Fibroblast of skin of left quadriceps (primary cell): ENCODE measurements around the gene MAGI1.
"Not testable (repeated sequence)": the region's sequence is repeated elsewhere in the genome, so short reads cannot be mapped to it uniquely, and the experiment has no call there.

Experiments
- DNase-seq, 2 experiments: peaks; one replicate each; pipeline ENCODE4 v3.0.0-alpha.2; 2013; ENCODE audit warnings: low read depth in 2 of 2

Gene MAGI1

GRCh38 chr3:65752636-65753035 is 286.1 kb downstream of the MAGI1 start:
- no peak for DNase-seq

GRCh38 chr3:65751123-65751700 is 287.5 kb downstream of the MAGI1 start:
- no peak for DNase-seq

GRCh38 chr3:65749066-65749465 is 289.7 kb downstream of the MAGI1 start:
- DNase-seq: no peak

DNA sequence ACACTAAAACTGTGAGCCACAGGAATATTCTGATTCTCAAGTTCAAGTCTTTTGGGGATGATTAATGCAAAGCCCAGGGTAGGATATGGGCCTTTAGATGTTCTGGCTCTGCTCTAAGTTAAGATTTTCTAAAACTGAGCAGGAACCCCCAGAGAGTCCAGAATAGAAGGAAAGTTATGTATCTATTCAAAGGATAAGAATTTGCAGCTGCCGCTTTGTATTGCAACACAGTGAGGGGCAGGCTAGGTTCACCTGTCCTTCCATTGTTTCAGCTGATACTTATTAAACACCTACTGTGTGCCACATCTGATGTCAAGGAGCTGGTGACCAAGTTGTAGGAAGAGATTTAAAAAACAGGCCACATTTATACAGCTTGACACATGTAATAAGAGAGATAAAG is 290.4 kb downstream of the MAGI1 start:
- DNase-seq: no peak

GRCh38 chr3:65746848-65747247 is 291.9 kb downstream of the MAGI1 start:
- DNase-seq: no peak

DNA sequence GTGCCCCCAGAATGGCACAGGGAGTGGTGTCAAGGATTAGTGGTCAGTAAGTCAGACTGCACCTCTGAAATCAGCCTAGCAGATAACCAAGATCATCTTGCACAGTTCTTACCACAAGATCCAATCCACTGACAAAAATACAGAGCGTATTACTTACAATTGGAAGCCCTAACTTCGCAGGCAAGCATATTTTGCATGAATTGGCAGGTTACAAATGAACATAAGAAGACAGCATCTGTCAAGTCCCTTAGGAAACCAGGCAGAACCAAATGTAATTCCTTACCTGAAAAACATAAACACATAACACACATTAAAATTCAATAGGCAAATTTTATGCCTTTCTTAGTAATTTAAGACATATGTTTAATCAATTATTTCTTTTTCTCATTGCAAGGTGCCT is 293.4 kb downstream of the MAGI1 start:
- no peak for DNase-seq

GRCh38 chr3:65742914-65743313 is 295.8 kb downstream of the MAGI1 start:
- DNase-seq: no peak

DNA sequence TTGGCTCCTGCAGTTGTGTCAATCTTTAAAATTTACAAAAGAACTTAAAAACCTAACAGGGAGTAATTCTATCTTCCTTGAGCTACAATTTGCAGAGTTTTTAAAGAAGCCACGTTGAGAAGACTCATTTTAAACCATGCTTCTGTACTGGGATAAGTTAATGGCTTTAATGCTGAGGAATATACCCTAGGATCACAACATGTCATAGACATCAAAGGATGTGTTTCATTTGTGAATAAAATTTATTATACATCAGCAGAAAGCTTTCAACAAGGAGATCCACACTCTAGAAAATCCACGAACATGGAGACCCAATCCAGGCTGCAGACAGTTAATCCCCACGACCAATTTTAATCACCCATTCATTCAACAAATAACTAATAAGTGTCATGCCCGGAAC is 297.2 kb downstream of the MAGI1 start:
- DNase-seq: no peak

DNA sequence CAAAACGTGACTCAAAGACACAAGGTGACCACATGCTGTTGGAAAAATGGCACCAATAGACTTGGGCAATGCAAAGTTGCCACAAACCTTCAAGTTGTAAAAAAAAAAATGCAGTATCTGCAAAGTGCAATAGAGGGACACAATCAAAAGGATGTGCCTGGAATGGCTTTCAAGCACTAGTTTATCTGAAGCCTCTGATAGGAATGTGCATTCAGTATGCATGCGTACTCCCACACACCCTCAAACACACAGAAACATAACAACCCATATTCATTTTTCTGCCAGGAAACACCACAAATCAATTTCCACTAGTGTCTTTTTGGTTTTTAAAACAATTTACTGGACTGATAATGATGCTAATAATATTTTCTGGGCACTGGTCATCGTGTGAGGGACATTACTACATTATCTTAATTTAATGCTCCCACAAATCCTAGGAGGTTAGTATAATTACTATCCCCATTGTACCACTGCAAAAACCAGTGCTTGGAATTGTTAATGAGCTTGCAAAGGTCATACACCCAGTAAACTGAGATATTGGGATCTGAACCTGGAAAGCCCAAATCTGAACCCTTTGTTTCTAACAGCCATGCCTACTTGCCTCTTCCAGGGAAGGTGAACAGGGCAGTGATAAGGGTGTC is 298.7 kb downstream of the MAGI1 start:
- DNase-seq: no peak

DNA sequence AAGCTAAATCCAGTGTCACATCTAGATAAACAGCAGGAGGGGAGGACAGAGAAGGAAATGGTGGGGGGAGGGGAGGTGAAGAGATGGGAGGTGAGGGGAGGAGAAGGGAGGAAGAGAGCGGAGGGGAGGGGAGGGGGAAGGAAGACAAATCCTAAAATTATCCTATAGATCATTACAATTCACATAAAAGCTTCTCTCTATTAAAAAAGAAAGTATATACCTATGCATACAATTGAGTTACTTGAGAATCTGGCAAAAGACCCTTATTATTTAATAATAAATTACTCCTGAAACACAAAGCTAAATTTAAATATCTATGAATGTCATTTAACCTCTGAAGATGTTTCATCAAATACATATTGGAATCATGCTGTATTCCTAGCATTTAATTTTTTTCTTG is 303.9 kb downstream of the MAGI1 start:
- no peak for DNase-seq

DNA sequence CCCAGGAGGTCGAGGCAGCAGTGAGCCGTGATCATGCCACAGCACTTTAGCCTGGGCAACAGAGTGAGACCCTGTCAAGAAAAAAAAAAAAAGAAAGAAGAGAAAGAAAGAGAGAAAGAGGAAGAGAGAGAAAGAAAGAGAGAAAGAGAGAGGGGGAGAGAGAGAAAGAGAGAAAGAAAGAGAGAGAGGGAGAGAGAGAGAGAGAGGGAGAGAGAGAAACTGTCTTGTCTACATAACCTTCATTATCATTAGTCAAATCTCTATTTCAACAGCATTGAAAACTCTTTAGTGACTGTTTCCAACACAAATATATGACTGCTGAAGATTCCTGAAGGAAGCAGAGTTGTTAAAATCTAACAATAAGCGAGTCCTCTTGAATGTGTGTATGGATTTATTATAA is 304.3 kb downstream of the MAGI1 start:
- DNase-seq: no peak

DNA sequence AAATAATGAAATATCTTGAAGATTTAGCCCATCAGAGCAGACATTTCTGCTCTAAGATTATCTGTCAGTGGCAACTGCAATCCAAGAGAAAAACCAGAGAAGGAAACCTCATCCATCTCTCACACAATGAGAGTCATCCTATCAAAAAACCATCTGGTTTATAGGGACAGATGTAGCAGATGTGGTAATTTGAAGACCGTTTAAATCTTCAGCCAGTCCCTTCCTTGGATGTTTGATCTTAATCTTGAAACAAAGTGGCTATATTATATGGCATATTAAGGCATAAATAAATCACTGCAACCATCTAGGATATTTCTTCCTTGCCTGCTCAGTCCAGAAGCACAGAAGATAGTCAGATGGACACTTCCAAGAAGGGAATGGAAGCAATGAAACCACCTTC is 305.3 kb downstream of the MAGI1 start:
- no peak for DNase-seq

- peak; percentile 43 to 50 for DNase-seq
Measured at GRCh38 chr3:65732051-65732935, 306.4 kb downstream of the MAGI1 start.

DNA sequence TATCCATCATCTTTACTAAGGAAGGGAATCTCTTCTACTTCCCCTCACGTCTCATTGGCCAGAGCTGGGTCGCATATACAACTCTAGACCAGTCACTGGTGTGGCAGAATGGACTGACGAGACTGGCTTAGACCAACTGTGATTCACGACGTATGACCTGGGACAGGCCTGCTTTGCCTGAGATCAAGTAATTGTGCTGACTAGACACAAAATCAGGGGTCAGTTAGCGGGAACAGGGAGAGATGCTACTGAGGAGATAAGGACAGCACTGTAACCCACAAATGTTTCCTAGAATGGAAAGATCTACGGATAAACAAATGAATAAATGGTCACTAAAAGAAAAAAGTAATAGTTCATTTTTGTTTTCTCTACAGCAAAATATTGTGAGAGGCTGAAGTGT is 308.3 kb downstream of the MAGI1 start:
- DNase-seq: no peak

GRCh38 chr3:65729973-65730372 is 308.7 kb downstream of the MAGI1 start:
- DNase-seq: peak; percentile 77 to 81

DNA sequence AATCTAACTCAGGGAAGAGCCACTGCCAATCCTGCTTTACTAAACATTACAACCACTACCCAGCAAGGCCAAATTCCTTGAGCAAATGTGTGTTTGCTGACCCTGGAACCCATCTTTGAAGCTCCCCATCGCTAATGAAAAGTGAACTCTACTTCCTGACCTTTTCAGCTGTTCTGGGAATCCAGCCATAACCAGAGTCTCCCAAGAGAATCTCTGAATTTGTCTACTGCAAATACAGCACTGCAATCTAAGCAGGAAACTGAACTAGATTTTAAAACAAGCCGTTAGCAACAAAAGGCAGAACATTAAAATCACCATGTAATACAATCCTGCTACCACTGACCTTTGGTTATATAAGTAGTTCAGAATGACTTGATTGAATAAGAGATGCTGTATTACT is 309.2 kb downstream of the MAGI1 start:
- peak; percentile 77 to 81 for DNase-seq

DNA sequence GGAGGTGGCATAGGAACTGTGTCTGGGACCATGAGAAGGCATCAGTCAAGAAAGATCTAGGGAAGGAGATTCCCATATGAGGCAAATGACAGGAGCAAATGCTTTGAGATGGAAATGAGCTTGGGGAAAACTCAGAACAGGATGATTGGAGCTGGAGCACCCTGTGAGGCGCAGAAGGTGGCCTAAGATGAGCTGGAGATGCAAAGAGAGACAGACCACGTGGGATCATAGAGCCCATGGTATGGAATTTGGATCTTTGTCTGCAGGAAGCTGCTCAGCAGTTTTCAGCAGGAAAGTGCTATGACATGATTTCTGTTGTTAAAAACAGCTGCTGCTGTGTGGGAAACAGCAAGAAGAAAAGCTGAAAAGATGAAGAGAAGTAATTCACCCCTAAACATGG is 310.6 kb downstream of the MAGI1 start:
- DNase-seq: no peak

DNA sequence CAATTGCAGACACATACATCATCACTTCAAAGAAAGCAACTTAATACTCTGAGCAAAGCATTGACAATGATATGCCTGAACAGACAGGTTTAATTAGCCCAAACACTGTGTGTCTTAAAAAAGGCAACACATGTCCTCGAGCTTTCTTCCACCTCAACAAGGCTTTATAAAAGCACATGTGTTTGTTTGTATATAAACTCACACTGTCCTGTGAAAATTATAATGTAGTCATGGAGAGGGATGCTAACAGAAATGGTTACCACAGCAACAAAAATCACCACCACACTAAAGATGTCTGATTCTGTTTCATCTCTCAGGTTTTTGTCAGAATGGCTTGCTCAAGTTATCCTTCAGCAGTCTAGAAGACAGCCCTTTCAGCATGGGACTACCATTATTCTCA is 314.7 kb downstream of the MAGI1 start:
- no peak for DNase-seq

DNA sequence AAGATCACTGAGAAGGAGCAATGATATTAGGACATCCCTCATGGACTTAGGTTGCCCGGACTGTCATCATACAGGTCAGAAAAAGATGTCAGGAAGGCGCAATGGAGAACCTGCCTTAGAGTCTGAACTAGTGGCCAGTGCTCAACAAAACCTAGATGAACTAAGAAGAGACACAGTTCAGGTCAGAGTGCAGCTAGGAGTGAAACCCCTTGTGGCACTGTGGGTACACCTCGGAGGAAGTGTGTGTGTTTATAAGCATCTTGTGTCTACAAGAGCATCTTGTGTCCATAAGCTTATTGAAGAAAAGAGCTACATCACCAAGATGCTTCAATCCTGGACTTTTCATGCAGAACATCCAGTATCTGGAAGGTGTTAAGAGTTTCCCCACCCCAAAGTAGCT is 315.7 kb downstream of the MAGI1 start:
- DNase-seq: no peak

GRCh38 chr3:65720989-65721737 is 317.6 kb downstream of the MAGI1 start:
- no peak for DNase-seq

DNA sequence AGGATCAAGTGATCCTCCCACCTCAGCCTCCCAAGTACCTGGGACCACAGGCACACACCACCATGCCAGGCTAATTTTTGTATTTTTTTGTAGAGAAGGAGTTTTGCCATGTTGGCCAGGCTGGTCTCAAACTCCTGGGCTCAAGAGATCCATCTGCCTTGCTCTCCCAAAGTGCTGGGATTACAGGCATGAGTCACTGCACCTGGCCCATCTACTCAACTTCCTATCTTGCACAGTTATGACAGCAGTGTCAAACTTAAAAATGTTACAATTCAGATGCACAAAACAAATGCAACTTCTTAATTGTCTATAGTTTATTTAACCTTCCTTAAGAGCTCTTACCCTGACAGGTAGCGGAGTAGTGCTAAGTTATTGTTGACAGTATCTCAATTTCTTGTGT is 319.1 kb downstream of the MAGI1 start:
- not testable (repeated sequence) for DNase-seq

GRCh38 chr3:65717676-65718346 is 320.9 kb downstream of the MAGI1 start:
- DNase-seq: no peak
